Medulla oblongata (tissue), 1 donor: Measurements from ENCODE around the gene PTPRM.

ENCODE experiments used
- DNase-seq: peaks from one replicate; pipeline ENCODE4 v3.0.0-alpha.2; 2015; ENCODE audit errors: extremely low spot score

The PTPRM gene

DNA sequence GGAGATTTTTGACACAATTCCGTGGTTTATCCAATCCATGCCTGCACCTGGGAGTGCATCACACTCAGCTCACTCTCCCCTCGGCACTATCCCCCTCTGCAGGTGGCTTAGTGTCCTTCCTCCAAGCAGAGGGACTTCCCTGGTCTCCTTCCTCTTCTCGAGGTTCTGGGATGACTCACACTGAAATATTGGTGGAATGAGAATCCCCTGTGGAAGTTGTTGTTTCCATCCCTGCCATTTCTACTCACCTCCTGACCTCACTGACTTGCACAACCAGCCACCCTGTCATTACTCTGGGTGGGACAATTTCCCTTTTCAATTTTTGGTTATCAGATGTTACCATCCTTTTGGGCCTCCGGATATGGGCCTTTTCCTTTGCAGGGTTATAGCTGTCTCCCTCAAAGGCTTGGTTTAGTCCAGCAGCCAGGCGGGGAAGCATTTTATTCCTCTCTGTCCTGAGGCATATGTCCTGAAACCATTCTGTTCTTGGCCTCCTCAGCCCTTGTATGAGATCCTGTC, 59.9 kb downstream of the PTPRM start:
- no peak for DNase-seq

DNA sequence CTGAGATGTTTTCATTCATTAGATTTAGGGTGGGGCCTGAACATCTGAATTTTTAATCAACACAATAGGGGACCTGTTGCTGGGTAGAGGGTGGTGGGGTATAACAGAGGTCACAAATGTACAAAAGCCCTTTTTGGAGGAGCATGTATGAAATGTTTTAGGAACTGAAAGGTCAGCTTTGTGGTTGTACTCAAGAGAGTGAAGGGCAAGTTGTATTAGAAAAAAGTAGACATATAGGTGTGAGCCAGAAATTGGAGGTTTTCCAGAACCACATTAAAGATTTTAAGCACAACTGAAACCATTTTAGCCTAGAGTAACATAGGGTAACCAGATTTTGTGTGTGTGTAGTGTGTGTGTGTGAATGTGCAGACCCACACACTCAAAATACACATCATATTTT, 62.3 kb downstream of the PTPRM start:
- DNase-seq = no peak

DNA sequence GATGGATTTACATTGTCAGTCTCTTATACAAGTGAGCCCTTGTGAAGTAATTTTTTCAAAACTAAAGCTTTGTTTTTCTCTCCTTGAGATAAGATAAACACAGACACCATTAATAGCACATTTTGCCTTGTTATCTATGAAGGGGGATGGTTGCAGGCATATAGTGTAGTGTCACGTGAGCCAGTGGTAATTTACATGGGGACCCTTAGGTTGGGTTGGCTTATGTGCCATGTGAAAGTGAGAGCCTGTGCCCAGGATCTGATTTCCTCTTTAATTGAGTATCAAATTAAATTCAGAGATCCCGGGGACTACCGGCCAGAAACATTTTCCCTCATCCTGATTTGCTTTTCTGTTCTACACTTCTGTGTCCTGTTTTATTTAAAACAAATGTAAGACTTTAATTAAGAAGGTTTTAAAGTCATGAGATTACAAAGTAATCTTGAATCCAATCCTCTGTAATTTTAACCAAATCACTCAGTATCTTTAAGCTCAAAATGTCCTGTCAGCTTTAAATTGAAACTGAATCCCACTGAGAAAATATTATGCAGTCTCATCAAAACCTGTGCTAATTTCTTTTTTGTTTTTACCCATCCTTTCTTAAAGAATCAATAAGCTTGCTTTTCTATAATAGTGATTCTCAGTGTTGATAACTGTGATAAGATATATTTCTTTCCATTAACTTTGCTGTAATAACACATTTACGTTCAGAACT, 63.8 kb downstream of the PTPRM start:
- no peak for DNase-seq

DNA sequence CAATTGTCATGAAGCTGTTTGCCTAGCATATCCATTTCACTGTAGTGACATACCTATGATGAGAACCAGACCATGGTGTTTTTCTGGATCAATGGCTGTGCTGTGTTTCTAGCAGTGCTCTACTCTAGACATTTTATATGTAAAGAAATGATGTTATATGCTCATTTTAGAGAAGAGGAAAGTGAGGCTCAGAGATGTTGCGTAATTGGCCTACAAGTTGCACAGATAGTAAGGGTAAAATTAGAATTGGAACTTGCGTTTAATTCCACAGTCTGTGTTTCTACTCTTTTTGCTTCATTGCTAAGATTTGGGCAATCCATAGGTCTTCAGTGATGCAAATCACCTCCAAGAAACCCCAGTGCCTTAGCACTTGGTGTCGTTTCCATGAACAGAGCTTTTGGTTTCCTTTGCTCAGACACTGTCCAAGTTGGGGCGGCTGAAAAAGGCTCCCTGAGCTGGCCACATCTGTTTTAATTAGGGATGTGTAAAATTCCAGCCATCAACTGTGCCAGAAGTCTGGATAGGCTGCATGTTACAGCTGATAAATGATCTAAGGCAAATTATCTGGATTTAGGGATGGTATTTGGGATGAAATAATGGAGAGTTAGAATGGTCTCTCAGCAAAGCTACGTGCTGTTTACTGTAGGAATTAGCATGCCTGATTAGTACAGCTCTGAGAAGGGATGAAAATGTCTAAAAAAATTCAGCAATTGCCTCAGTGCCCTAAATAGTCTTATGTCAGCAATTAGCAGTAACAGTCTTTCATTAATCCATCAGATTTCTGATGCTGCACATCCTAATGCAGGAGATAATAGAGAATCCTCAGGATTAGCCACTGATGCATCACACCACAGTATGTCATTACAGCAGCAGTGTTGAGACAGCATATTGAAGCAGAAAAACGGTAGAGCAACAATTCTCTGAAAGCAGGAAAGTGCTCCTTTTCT, 65.3 kb downstream of the PTPRM start:
- no peak for DNase-seq

GRCh38 chr18:7633171-7633570, 66.1 kb downstream of the PTPRM start:
- no peak for DNase-seq

GRCh38 chr18:7635948-7636347, 68.8 kb downstream of the PTPRM start:
- DNase-seq = no peak

DNA sequence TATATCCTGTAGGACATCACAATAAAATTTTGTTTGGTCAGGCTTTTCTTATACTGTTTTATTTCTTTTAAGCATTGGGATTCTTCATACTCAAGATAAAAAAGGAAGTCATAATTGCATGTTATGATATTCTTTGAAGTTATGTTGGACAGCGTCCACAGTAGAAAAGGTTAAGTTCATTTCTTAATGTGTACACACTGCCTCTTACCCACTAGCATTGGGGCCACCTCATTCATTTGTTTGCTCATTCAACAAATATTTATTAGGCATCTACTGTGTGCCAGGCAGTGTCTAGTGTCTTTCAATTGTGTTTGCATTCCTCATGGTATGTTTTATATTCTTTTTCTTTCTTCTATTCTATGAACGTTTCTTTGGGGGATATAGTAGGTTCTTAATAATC, 70.2 kb downstream of the PTPRM start:
- DNase-seq = no peak

GRCh38 chr18:7638321-7638720, 71.2 kb downstream of the PTPRM start:
- no peak for DNase-seq

- DNase-seq = no peak
Observed at GRCh38 chr18:7641813-7642212, 74.7 kb downstream of the PTPRM start.

- DNase-seq = no peak
Observed at GRCh38 chr18:7642331-7642890, 75.3 kb downstream of the PTPRM start.

- DNase-seq = no peak
Observed at GRCh38 chr18:7645756-7646155, 78.6 kb downstream of the PTPRM start.

- DNase-seq = no peak
Observed at GRCh38 chr18:7646174-7646886, 79.2 kb downstream of the PTPRM start.

GRCh38 chr18:7647500-7647899, 80.4 kb downstream of the PTPRM start:
- no peak for DNase-seq

GRCh38 chr18:7657050-7657449, 89.9 kb downstream of the PTPRM start:
- DNase-seq = no peak

GRCh38 chr18:7657937-7658336, 90.8 kb downstream of the PTPRM start:
- DNase-seq = no peak

DNA sequence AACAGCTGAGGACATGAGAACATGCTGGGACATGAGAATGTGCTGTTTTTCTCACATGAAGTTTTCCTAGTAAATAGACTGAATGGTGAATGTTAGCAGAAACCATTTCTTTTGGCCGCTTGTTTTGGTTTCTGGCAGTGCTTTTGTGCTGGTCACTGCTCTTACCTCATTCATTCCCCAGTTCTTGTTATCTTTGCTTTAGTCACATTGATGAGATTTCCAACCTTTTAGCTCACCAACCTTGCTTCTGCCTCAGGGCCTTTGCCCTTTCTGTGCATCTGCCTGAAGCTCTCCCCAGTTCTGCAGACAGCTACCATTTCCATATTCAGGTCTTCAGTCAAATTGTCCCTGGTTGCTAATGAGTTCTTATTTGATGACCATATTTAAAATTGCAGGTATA, 91.6 kb downstream of the PTPRM start:
- DNase-seq = no peak

GRCh38 chr18:7661207-7661606, 94.1 kb downstream of the PTPRM start:
- DNase-seq = peak; percentile 4

- DNase-seq = no peak
Observed at GRCh38 chr18:7662866-7663265, 95.8 kb downstream of the PTPRM start.

DNA sequence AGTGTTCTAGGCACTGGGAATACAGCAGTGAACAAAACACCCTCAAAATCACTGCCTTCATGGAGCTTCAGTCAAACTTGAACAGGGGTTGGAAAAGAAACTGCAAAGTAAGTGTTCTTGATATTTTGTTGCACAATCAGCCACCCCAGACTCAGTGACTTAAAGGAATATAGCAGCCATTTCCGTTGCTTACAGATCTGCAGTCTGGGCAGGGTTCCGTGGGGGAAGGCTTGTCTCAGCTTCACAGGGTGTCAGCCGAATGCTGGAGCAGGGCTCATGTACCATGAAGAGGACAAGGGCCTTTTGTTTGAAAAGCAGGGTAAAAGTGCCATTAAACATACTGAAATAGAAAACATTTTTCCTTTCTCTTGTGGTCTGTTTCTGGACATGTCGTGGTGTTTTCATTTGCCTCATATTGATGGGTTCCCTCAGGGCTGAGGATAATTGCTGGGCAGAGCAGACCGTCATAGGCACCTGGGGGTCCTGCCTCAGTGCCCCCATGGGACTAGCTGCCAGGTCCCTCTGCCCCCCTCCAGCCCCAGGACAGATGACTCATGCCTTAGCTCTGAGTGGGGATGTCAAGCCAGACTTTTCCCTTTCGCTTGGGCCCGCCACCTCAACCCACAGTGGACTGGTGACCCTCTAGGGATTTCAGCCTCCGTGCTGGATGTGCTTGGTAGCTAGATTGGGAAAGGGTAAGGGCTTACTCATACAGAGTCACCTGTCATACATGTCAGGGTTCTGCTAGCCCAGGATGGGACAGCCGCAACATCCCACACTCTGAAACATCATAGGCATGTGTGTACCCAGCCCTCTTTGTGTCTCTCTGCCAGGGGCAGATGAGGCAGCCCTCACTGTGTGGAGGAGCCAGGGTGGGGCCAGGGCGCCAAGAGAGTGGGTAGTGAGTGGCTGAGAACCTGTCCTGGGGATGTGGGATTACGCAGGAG, 96.5 kb downstream of the PTPRM start:
- DNase-seq = no peak

DNA sequence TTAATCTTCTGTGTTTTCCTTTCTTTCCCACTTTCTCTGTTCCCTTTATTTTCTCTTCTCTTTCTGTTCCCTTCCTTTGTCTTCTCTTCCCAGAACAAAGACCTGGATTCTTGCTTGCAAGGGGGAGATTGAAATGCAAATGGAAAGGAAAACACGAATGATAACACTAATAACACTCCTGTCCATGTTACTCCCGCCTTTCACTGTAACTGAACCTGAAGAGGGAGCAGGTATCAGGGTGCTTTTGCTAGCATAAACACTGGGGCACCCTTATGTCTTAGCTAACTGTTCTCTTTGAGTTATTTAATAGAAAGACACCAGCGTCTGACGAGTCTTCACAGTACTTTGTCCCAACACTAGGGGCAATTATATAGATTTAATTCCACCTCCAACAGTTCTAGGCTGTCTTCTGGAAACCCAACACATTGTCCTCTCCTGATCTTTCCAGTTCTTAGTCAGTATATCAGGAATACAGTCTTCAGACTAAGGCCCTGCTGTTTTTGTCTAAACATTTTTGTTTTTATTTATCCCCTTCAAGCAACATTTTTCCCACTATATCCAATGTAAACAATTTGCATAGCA, 99.2 kb downstream of the PTPRM start:
- DNase-seq = no peak
